Activated B cell treated with CpG ODN at 0.5 μM for 24 hours (primary cell): ENCODE data around the gene SCAMP5. TPM values are rescaled to one million over a fixed set of nuclear protein-coding genes. Genes with fewer than 3 reads are reported as not detected.

Source experiments
- ATAC-seq: fragments of 200-7000 bp; cut with Tn5 transposase; one replicate; pipeline ENCODE4 v1.10.0; 2021; ENCODE audit warnings: low read depth, mild to moderate bottlenecking, moderate library complexity
- CTCF ChIA-PET: fragments of 350-600 bp; sonication (Branson Sonifier 250); formaldehyde crosslinking; loops from one replicate; lab custom pipeline; 2021; ENCODE audit warnings: antibody characterized with exemption; lab: Charles Lee
- POLR2A ChIA-PET: fragments of 350-600 bp; sonication (Branson Sonifier 250); formaldehyde crosslinking; loops from one replicate; lab custom pipeline; 2021; ENCODE audit warnings: antibody characterized with exemption; lab: Charles Lee
- DNase-seq: peaks from one replicate; pipeline ENCODE4 v3.0.0; 2022
- H3K27ac Mint-ChIP-seq: one replicate; pipeline ENCODE4 v1.8.0; 2020; ENCODE audit warnings: mixed read lengths
- H3K27me3 Mint-ChIP-seq: one replicate; pipeline ENCODE4 v1.8.0; 2021; ENCODE audit warnings: mixed read lengths
- H3K36me3 Mint-ChIP-seq: one replicate; pipeline ENCODE4 v1.8.0; 2021; ENCODE audit warnings: low read depth, mixed read lengths
- H3K4me1 Mint-ChIP-seq: one replicate; pipeline ENCODE4 v1.8.0; 2021; ENCODE audit warnings: mixed read lengths
- H3K4me3 Mint-ChIP-seq: one replicate; pipeline ENCODE4 v1.8.0; 2020; ENCODE audit warnings: mild to moderate bottlenecking, mixed read lengths
- H3K9me3 Mint-ChIP-seq: one replicate; pipeline ENCODE4 v1.8.0; 2020; ENCODE audit warnings: mixed read lengths
- intact Hi-C: fragments of 100-400 bp; cut with micrococcal nuclease; formaldehyde crosslinking; loops from one replicate; pipeline ENCODE4 v1.15.1; 2024
- total RNA-seq: library from RNA; stranded (reverse); gene quantifications from 2 replicates; pipeline ENCODE4 v1.2.3, GENCODE V29; 2022
- TF ChIP-seq, protein P1 (sequence below): fragments of 200-600 bp; IDR thresholded peaks from one replicate; pipeline ENCODE4 v1.8.0; 2022; ENCODE audit warnings: antibody characterized with exemption, mild to moderate bottlenecking

SCAMP5 gene
- total RNA-seq, 1 donor from 2014 or later: 0.62 TPM

GRCh38 chr15:75063338-75063737, 68.0 kb downstream of the SCAMP5 start:
- peaks cover 21% of the 10 kb centered on the region for H3K4me1 Mint-ChIP-seq
- TF ChIP-seq, protein P1, sequence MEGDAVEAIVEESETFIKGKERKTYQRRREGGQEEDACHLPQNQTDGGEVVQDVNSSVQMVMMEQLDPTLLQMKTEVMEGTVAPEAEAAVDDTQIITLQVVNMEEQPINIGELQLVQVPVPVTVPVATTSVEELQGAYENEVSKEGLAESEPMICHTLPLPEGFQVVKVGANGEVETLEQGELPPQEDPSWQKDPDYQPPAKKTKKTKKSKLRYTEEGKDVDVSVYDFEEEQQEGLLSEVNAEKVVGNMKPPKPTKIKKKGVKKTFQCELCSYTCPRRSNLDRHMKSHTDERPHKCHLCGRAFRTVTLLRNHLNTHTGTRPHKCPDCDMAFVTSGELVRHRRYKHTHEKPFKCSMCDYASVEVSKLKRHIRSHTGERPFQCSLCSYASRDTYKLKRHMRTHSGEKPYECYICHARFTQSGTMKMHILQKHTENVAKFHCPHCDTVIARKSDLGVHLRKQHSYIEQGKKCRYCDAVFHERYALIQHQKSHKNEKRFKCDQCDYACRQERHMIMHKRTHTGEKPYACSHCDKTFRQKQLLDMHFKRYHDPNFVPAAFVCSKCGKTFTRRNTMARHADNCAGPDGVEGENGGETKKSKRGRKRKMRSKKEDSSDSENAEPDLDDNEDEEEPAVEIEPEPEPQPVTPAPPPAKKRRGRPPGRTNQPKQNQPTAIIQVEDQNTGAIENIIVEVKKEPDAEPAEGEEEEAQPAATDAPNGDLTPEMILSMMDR: no peak
- H3K4me3 Mint-ChIP-seq: no peak overlapping the region
- POLR2A ChIA-PET: no interaction called here
- H3K9me3 Mint-ChIP-seq: peaks cover 4% of the 10 kb centered on the region
- ATAC-seq: no peak
- CTCF ChIA-PET: no interaction called here
- intact Hi-C loops: no loop called here
- peaks cover 2% of the 10 kb centered on the region for H3K36me3 Mint-ChIP-seq
- H3K27ac Mint-ChIP-seq: no peak overlapping the region
- DNase-seq: no peak
- no peaks in the 10 kb centered on the region for H3K27me3 Mint-ChIP-seq

DNA sequence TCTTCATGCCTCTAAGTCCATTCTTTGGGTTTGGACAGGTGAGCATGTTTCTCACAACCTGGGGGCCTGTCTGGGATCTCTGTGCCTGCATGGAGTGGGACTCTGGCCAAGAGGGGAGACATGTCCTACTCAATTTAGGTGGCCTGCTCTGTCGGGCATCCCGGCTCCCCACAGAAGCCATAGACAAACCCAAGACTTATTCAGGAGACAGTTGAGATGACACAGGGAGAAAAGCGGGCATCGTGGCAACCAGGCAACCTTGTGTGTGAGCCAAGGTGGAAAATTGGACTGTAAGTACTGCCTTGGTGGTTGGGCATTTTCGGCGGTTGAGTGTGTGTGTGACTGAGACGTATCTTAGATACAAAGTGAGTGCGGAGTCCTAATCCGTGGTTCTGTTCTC, 68.5 kb downstream of the SCAMP5 start:
- ChIA-PET POLR2A (no interaction called here), CTCF (no interaction called here)
- TF ChIP-seq, protein P1: no peak
- H3K9me3 Mint-ChIP-seq: peaks cover 4% of the 10 kb centered on the region
- intact Hi-C loops: no loop called here
- ATAC-seq (no peak), DNase-seq (no peak)
- peaks cover 26% of the 10 kb centered on the region for H3K4me1 Mint-ChIP-seq
- no peaks in the 10 kb centered on the region for H3K27me3 Mint-ChIP-seq
- no peak overlapping the region for H3K4me3 Mint-ChIP-seq
- H3K36me3 Mint-ChIP-seq: peaks cover 2% of the 10 kb centered on the region
- no peak overlapping the region for H3K27ac Mint-ChIP-seq

GRCh38 chr15:75064846-75065245, 69.5 kb downstream of the SCAMP5 start:
- peaks cover 2% of the 10 kb centered on the region for H3K36me3 Mint-ChIP-seq
- H3K9me3 Mint-ChIP-seq: peaks cover 4% of the 10 kb centered on the region
- no peaks in the 10 kb centered on the region for H3K27me3 Mint-ChIP-seq
- intact Hi-C loops: no loop called here
- TF ChIP-seq, protein P1: no peak
- ATAC-seq (no peak), DNase-seq (no peak)
- POLR2A ChIA-PET: interaction anchor here (6.1 kb wide), 1 partner anchor 21 kb away, joined by 40 read pairs; no protein-coding TSS in a partner anchor
- no peak overlapping the region for H3K4me3 Mint-ChIP-seq
- H3K27ac Mint-ChIP-seq: no peak overlapping the region
- H3K4me1 Mint-ChIP-seq: peaks cover 36% of the 10 kb centered on the region
- CTCF ChIA-PET: interaction anchor here (0.8 to 4.1 kb wide), 3 partner anchors 10 to 31 kb away, joined by 3 to 23 read pairs (median 3); no protein-coding TSS in a partner anchor

DNA sequence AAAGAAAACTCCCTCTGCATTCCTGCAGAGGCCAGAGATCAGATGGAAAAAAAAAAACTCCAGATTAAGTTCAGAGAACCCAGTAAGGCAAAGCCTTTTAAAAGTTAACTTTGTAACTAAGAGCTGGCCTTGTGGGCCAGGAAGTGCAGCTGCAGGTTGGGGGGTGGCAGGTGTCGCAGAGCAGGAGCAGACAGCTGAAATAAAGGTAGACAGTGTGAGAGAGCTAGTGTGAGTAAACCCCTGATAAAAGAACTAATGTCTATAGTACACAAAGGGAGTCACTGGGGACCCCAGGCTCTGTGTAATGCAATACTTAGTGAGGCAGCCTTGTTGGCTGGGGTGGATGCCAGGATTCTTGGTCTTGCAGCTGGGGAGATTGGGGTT, 70.1 kb downstream of the SCAMP5 start:
- TF ChIP-seq, protein P1: no peak
- peaks cover 42% of the 10 kb centered on the region for H3K4me1 Mint-ChIP-seq
- H3K27ac Mint-ChIP-seq: no peak overlapping the region
- ATAC-seq (no peak), DNase-seq (no peak)
- H3K9me3 Mint-ChIP-seq: peaks cover 4% of the 10 kb centered on the region
- no peak overlapping the region for H3K4me3 Mint-ChIP-seq
- intact Hi-C loops: no loop called here
- H3K27me3 Mint-ChIP-seq: no peaks in the 10 kb centered on the region
- CTCF ChIA-PET: interaction anchor here (0.8 to 4.1 kb wide), 2 partner anchors 23 to 32 kb away, joined by 3 to 23 read pairs; no protein-coding TSS in a partner anchor
- POLR2A ChIA-PET: interaction anchor here (1.0 to 6.1 kb wide), 3 partner anchors 22 to 136 kb away, joined by 5 to 40 read pairs (median 8); partner anchors contain the start of gene C15orf39
- peaks cover 2% of the 10 kb centered on the region for H3K36me3 Mint-ChIP-seq

DNA sequence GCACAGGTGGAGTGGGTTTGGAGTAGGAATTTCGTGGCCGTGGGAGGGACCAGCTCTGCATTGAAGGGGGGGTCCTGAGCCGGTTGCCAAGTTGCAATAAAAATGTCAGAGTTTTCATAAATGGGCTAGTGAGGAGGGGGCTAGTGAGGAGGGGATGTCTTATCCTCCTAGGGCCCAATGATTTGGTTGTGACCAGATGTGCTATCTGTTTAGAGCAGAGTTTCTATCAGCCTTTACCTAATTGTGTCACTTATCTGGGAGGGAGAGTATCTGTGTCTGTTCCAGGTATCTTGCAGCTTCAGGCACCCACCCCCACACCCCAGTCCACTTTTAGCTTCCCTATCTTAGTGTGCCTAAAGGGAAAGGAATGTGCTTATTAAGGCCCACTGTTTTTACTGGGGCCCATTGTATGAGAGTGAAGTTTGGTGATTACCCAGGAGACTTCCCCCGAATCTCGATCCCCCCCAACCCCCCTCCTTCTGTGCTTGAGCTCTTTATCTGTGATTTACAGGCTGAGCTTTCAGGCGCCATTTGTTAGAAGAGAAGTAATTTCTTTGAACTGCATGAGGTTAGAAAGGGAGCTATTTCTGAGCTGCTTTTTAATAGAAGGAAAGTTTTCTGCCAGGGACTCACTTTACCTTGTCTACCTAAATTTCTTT, 70.6 kb downstream of the SCAMP5 start:
- no peak for DNase-seq
- Mint-ChIP-seq H3K4me3 (no peak overlapping the region), H3K27ac (no peak overlapping the region), H3K4me1 (peaks cover 46% of the 10 kb centered on the region), H3K27me3 (no peaks in the 10 kb centered on the region), H3K9me3 (peaks cover 4% of the 10 kb centered on the region), H3K36me3 (peaks cover 2% of the 10 kb centered on the region)
- no peak for ATAC-seq
- intact Hi-C loops: no loop called here
- TF ChIP-seq, protein P1: no peak
- ChIA-PET CTCF (interaction anchor here (4.1 kb wide), 1 partner anchor 23 kb away, joined by 23 read pairs; no protein-coding TSS in a partner anchor), POLR2A (interaction anchor here (0.6 to 6.1 kb wide), 6 partner anchors 11 to 135 kb away, joined by 3 to 40 read pairs (median 6); partner anchors contain the start of gene C15orf39)
